DND-41 (cell line): ENCODE results near the gene PLAA.

Experiments used
- CTCF ChIP-seq: IDR thresholded peaks from 2 replicates; pipeline ENCODE4 v1.5.1; 2012; ENCODE audit warnings: borderline replicate concordance, low read length, moderate library complexity, mild to moderate bottlenecking; ENCODE audit not compliant: poor library complexity, severe bottlenecking; ENCODE audit errors: extremely low read depth
- EZH2 ChIP-seq: IDR thresholded peaks from 3 replicates; pipeline ENCODE4 v1.6.1; 2012; ENCODE audit warnings: borderline replicate concordance, low read depth, mild to moderate bottlenecking, moderate library complexity, low read length, inconsistent platforms; ENCODE audit not compliant: severe bottlenecking

- TF ChIP-seq EZH2 (no peak), CTCF (no peak)
Observed at GRCh38 chr9:26925609-26926008, 21.4 kb downstream of the PLAA start.
